CD4-positive, alpha-beta T cell treated with Interleukin-10 for 1 hour (primary cell): Measurements from ENCODE around the gene ZNF442.
"Not testable (repeated sequence)": the region's sequence is repeated elsewhere in the genome, so short reads cannot be mapped to it uniquely, and the experiment has no call there.

Experiments used
- DNase-seq: peaks from one replicate; pipeline ENCODE4 v3.0.0-alpha.2; 2020

The ZNF442 gene

DNA sequence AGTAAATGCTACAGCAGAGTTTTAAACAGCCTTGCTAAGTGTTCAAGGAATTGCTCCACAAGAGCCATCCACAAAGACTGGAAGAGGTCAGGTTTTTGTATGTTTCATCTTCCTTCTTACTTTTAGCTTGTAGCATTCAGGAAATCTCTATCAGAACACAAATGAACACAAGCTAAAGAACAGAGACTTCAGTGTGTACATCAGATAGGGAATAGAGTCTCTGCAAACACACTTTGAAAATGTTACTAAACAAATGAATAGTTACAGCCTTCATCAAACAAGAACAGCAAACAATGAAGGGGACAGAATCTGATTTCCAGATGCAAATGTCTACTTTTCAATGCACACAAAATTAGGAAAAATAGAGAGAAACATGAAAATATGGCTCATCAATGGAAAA is 39.8 kb downstream of the ZNF442 start:
- no peak for DNase-seq

DNA sequence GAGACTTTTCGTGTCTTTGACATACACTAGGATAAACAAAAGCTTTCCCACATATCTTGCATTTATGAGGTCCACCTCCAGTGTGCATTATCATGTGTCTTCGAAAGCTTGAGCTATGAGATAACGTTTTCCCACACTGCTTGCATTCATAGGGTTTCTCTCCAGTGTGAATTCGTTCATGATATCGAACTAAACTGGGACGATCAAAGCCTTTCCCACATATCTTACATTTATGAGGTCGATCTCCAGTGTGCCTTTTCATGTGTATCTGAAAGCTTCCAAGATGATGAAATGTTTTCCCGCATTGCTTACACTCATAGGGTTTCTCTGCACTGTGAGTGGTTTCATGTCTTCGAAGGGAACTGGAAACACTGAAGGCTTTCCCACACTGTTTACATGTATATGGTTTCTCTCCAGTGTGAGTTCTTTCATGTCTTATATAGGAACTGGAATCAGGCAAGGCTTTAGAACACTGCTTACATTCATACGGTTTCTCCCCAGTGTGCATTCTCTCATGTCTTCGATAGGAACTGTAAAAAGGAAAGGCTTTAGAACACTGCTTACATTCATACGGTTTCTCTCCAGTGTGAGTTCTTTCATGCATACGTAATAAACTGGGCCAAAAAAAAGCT is 46.6 kb downstream of the ZNF442 start:
- DNase-seq = no peak

GRCh38 chr19:12314553-12314952 is 50.9 kb downstream of the ZNF442 start:
- DNase-seq = no peak

DNA sequence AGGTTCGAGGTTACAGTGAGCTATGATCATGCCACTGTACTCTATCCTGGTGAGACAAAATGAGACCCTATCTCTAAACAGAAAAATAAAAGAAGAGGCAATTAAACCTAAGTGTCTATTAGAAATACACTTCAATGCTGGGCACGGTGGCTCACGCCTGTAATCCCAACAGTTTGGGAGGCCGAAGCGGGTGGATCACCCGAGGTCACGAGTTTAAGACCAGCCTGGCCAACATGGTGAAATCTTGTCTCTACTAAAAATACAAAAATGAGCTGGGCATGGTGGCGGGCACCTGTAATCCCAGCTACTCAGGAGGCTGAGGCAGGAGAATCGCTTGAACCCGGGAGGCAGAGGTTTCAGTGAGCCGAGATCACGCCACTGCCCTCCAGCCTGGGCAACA is 56.6 kb downstream of the ZNF442 start:
- DNase-seq = not testable (repeated sequence)
